GM10248 (cell line): ENCODE results near the gene B3GNT4.

Experiments used
- CTCF ChIA-PET: fragments of 300-600 bp; sonication (Branson Sonifier 250); formaldehyde crosslinking; extraction: SDS; loops from one replicate; lab custom pipeline; 2021; ENCODE audit warnings: antibody characterized with exemption; lab: Yijun Ruan, JAX
- POLR2A ChIA-PET: fragments of 350-650 bp; sonication (Branson Sonifier 250); formaldehyde crosslinking; extraction: SDS; loops from one replicate; lab custom pipeline; 2020; ENCODE audit warnings: antibody characterized with exemption; lab: Yijun Ruan, JAX
- DNase-seq: peaks from one replicate; pipeline ENCODE4 v3.0.0; 2012; ENCODE audit errors: extremely low spot score
- TF ChIP-seq, protein P1 (sequence below): IDR thresholded peaks from 2 replicates; pipeline ENCODE4 v1.5.1; 2012; ENCODE audit warnings: mild to moderate bottlenecking, low read depth; ENCODE audit errors: extremely low read depth, missing control alignments, control extremely low read depth

Gene B3GNT4

DNA sequence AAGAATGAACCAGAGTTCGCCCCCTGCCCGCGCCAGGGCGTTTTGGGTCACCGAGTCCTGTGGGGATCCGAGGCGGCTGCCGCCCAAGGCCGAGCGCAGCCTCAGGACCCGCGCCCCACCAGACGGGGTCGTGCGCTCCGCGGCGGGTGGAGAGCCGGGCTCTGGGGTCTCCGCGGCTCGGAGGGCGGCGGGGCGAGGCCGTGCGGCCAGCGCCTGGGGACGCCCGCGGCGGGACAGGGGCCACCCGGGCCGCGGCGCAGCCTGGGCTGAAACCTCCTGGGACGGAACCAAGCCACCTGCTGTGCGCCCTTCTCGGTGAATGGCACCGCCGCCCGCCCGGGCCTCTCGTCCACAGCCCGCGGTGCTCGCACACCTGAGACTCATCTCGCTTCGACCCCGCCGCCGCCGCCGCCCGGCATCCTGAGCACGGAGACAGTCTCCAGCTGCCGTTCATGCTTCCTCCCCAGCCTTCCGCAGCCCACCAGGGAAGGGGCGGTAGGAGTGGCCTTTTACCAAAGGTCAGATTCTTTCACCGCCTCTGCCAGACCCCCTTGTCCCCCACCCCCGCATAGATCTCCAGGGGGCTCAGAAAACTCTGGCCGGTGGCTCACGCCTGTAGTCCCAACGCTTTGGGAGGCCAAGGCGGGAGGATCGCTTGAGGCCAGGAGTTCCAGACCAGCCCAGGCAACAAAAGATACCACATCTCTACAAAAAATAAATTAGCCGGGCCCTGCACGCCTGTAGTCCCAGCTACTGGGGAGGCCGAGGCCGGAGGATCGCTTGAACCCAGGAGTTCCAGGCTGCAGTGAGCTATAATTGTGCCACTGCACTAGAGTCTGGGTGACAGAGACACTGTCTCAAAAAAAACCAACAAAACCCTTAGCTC lies 901 bp downstream of the B3GNT4 start:
- DNase-seq: peak; percentile 31
- TF ChIP-seq, protein P1, sequence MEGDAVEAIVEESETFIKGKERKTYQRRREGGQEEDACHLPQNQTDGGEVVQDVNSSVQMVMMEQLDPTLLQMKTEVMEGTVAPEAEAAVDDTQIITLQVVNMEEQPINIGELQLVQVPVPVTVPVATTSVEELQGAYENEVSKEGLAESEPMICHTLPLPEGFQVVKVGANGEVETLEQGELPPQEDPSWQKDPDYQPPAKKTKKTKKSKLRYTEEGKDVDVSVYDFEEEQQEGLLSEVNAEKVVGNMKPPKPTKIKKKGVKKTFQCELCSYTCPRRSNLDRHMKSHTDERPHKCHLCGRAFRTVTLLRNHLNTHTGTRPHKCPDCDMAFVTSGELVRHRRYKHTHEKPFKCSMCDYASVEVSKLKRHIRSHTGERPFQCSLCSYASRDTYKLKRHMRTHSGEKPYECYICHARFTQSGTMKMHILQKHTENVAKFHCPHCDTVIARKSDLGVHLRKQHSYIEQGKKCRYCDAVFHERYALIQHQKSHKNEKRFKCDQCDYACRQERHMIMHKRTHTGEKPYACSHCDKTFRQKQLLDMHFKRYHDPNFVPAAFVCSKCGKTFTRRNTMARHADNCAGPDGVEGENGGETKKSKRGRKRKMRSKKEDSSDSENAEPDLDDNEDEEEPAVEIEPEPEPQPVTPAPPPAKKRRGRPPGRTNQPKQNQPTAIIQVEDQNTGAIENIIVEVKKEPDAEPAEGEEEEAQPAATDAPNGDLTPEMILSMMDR: no peak
- ChIA-PET POLR2A (interaction anchor here (0.6 to 0.7 kb wide), 2 partner anchors 22 to 39 kb away, joined by 3 to 4 read pairs; partner anchors contain the start of gene DIABLO), CTCF (interaction anchor here (0.7 to 4.1 kb wide), 3 partner anchors 12 to 74 kb away, joined by 3 to 20 read pairs (median 4); no protein-coding TSS in a partner anchor)

DNA sequence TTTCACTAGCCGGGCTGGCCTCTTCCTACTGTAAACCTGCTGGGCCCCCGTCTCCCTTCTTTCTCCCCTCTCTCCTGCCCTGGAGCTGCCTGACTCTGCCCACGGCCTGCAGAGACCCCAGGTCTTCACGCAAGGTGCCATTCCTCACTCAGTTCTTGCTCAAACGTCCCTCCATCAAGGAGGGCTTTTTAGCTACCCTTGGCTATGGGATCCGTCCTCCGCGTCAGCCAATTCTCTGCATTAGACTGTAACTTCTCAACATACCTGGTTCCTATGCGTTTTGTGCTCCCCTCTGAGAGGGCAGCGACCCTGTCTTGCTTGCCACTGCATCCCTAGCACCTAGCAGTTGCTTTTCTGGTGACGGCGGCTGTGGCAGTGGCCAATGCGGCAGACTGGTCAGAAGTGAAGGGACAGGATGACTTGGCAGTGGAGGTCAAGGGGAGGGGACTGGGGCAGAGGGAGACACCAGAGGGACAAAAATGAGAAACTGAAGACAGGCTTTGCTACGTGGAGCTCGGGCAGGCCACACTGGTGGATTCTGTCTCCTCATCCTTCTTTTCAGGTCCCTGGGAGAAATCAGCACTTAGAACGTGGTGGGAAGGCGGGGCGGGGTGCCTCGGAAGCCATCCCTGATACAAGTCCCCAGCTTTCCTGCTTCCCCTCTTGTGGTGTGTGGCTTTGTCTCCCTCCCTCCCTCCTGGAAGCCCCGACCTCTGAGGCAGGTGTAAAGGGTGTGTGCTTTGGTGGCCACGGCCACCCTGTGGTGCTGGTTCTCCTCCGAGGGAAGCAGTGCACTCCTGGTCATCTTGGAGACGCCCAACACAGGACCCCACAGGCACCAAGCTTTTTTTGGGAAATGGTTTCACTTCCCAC lies 1.8 kb downstream of the B3GNT4 start:
- CTCF ChIA-PET: interaction anchor here (0.7 to 1.6 kb wide), 2 partner anchors 11 to 75 kb away, joined by 3 to 4 read pairs; no protein-coding TSS in a partner anchor

DNA sequence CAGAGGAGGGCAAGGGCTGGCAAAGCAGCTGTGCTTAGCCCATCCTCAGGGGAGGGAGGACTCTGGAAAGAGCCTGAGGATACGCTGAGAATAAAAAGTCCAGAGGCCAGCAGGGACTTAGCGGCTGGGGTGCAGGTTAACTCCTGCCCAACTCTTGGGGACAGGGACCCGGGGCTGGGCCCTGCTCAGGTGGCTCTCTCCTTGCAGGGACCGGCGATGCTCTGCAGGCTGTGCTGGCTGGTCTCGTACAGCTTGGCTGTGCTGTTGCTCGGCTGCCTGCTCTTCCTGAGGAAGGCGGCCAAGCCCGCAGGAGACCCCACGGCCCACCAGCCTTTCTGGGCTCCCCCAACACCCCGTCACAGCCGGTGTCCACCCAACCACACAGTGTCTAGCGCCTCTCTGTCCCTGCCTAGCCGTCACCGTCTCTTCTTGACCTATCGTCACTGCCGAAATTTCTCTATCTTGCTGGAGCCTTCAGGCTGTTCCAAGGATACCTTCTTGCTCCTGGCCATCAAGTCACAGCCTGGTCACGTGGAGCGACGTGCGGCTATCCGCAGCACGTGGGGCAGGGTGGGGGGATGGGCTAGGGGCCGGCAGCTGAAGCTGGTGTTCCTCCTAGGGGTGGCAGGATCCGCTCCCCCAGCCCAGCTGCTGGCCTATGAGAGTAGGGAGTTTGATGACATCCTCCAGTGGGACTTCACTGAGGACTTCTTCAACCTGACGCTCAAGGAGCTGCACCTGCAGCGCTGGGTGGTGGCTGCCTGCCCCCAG lies 2.8 kb downstream of the B3GNT4 start:
- TF ChIP-seq, protein P1: no peak
- ChIA-PET CTCF (interaction anchor here (1.3 kb wide), 1 partner anchor 16 kb away, joined by 5 read pairs; no protein-coding TSS in a partner anchor), POLR2A (interaction anchor here (0.9 kb wide), 1 partner anchor 20 kb away, joined by 4 read pairs; the partner anchor contains the start of gene DIABLO)
- DNase-seq: no peak

More for the DNA sequence above, 1.8 kb downstream of the B3GNT4 start:
- DNase-seq: no peak
- TF ChIP-seq, protein P1: no peak
- POLR2A ChIA-PET: interaction anchor here (0.7 to 0.9 kb wide), 2 partner anchors 21 kb away, joined by 3 to 4 read pairs; partner anchors contain the start of gene DIABLO

DNA sequence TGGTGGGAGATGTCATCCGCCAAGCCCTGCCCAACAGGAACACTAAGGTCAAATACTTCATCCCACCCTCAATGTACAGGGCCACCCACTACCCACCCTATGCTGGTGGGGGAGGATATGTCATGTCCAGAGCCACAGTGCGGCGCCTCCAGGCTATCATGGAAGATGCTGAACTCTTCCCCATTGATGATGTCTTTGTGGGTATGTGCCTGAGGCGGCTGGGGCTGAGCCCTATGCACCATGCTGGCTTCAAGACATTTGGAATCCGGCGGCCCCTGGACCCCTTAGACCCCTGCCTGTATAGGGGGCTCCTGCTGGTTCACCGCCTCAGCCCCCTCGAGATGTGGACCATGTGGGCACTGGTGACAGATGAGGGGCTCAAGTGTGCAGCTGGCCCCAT lies 3.5 kb downstream of the B3GNT4 start:
- ChIA-PET POLR2A (no interaction called here), CTCF (interaction anchor here (1.3 kb wide), 1 partner anchor 16 kb away, joined by 5 read pairs; no protein-coding TSS in a partner anchor)
- no peak for DNase-seq
- TF ChIP-seq, protein P1: no peak

DNA sequence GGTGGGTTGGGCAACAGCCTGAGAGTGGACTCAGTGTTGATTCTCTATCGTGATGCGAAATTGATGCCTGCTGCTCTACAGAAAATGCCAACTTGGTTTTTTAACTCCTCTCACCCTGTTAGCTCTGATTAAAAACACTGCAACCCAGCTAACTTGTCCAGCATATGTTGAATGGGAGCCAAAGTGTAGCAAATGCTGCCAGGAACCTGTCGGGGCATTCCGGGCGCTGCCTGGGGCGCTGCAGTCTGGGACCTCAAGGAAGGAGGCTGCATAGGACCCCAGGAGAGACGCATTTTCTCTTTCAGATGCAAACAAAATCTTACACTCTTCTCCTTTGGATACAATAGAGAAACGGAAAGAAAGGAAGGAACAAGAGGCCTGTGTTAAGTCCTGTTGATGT lies 3.9 kb downstream of the B3GNT4 start:
- CTCF ChIA-PET: interaction anchor here (1.3 kb wide), 1 partner anchor 17 kb away, joined by 5 read pairs; no protein-coding TSS in a partner anchor
- TF ChIP-seq, protein P1: no peak
- no peak for DNase-seq
- POLR2A ChIA-PET: no interaction called here
